ENCODE results near the gene SLC38A9.
"Not testable (repeated sequence)": the region's sequence is repeated elsewhere in the genome, so short reads cannot be mapped to it uniquely, and the experiment has no call there.

SLC38A9 gene

GRCh38 chr5:55609413-55609812 is 102.7 kb downstream of the SLC38A9 start:
- TF ChIP-seq CTCF (IDR thresholded peaks at IDR 0.05), result no peak
- no peaks in the 10 kb centered on the region for H3K9me3 ChIP-seq
- peaks cover 0 to 17% (median 7%) of the 10 kb centered on the region in 4 donors for H3K4me1 ChIP-seq
- H3K36me3 ChIP-seq, result no peaks in the 10 kb centered on the region
- H3K27ac ChIP-seq, result no peak overlapping the region
- H3K4me3 ChIP-seq, result no peak overlapping the region
- DNase-seq, result no peak
- no peaks in the 10 kb centered on the region for H3K27me3 ChIP-seq
- intact Hi-C loops (cut with DNase I; ENCODE audit: low total_unique reads), result no loop called here

- DNase-seq, result no peak
- peaks cover 0 to 23% (median 10%) of the 10 kb centered on the region in 4 donors for H3K4me1 ChIP-seq
- H3K27me3 ChIP-seq, result no peaks in the 10 kb centered on the region
- no peak overlapping the region for H3K4me3 ChIP-seq
- no peaks in the 10 kb centered on the region for H3K36me3 ChIP-seq
- TF ChIP-seq CTCF (IDR thresholded peaks at IDR 0.05), result no peak
- intact Hi-C loops (cut with DNase I; ENCODE audit: low total_unique reads), result no loop called here
- no peak overlapping the region for H3K27ac ChIP-seq
- H3K9me3 ChIP-seq, result no peaks in the 10 kb centered on the region
These were observed 103.4 kb downstream of the SLC38A9 start for GRCh38 chr5:55608595-55609349.

- H3K4me1 ChIP-seq, result peaks cover 0 to 38% (median 24%) of the 10 kb centered on the region in 4 donors
- H3K9me3 ChIP-seq; H3K27me3 ChIP-seq; H3K36me3 ChIP-seq; intact Hi-C loops (cut with DNase I; ENCODE audit: low total_unique reads); H3K4me3 ChIP-seq; H3K27ac ChIP-seq; DNase-seq: not testable (repeated sequence)
These were observed 104.8 kb downstream of the SLC38A9 start for GRCh38 chr5:55607309-55607708.

GRCh38 chr5:55604611-55605067 is 107.5 kb downstream of the SLC38A9 start:
- H3K36me3 ChIP-seq, result no peaks in the 10 kb centered on the region
- no peak overlapping the region for H3K4me3 ChIP-seq
- peaks cover 0 to 61% (median 45%) of the 10 kb centered on the region in 4 donors for H3K4me1 ChIP-seq
- intact Hi-C loops (cut with DNase I; ENCODE audit: low total_unique reads), result loop anchor here (5.0 kb wide), 1 partner anchor 37 kb away; no protein-coding TSS in a partner anchor
- TF ChIP-seq CTCF (IDR thresholded peaks at IDR 0.05), result no peak
- H3K27me3 ChIP-seq, result no peaks in the 10 kb centered on the region
- no peak for DNase-seq
- H3K9me3 ChIP-seq, result no peaks in the 10 kb centered on the region
- peak overlapping the region; percentile 75 to 82 for H3K27ac ChIP-seq

GRCh38 chr5:55603922-55604321 is 108.2 kb downstream of the SLC38A9 start:
- no peaks in the 10 kb centered on the region for H3K27me3 ChIP-seq
- H3K4me1 ChIP-seq, result peaks cover 0 to 68% (median 52%) of the 10 kb centered on the region in 4 donors
- H3K4me3 ChIP-seq, result no peak overlapping the region
- no peaks in the 10 kb centered on the region for H3K36me3 ChIP-seq
- intact Hi-C loops (cut with DNase I; ENCODE audit: low total_unique reads), result loop anchor here (5.0 kb wide), 1 partner anchor 37 kb away; no protein-coding TSS in a partner anchor
- peak; percentile 10 to 11 for TF ChIP-seq CTCF (IDR thresholded peaks at IDR 0.05)
- DNase-seq, result no peak
- no peaks in the 10 kb centered on the region for H3K9me3 ChIP-seq
- H3K27ac ChIP-seq, result peak overlapping the region; percentile 75 to 82

- peak overlapping the region; percentile 75 to 82 for H3K27ac ChIP-seq
- intact Hi-C loops (cut with DNase I; ENCODE audit: low total_unique reads), result loop anchor here (5.0 kb wide), 1 partner anchor 34 kb away; no protein-coding TSS in a partner anchor
- no peak for DNase-seq
- TF ChIP-seq CTCF (IDR thresholded peaks at IDR 0.05), result no peak
- peak overlapping the region in 1 of 2 donors; percentile 8 for H3K4me3 ChIP-seq
- H3K9me3 ChIP-seq, result no peaks in the 10 kb centered on the region
- peaks cover 0 to 91% (median 66%) of the 10 kb centered on the region in 4 donors for H3K4me1 ChIP-seq
- no peaks in the 10 kb centered on the region for H3K36me3 ChIP-seq
- H3K27me3 ChIP-seq, result no peaks in the 10 kb centered on the region
These were observed 110.5 kb downstream of the SLC38A9 start for GRCh38 chr5:55601628-55602027.

All from tibial artery (tissue), 4 donors.